Measurements from ENCODE around the gene ALK.

DNA sequence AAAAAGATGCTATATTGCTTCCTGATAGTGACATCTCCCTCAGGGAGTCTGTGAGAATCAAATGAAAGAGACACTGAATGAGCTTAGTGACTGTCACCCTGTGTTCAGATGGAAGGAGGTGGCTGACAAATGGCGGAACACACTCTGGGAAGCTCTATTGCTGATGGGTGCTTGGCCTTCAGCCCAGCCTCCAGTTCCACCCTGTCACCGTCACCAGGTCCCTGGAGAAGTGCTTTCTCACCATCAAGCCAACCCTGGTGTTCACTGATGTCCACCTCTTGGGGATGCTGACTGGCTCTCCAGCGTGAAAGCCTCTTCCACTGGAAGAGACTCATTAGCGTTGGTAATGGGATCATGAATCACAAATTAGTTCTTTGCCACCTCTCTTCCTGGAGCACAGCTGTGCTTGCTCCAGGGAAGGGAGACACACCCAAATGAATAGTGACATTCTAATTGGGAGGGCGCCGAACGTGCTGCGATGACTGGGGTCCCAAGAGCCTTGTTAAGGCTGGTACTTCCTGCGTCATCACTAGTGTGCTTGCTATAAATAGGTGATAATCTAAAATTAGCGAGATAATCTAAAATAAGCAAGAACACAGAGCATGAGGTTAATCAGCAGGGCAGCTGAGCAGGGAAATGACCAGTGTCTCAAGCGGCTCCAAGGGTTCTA, 652.2 kb downstream of the ALK start:
- TF ChIP-seq, protein P1, sequence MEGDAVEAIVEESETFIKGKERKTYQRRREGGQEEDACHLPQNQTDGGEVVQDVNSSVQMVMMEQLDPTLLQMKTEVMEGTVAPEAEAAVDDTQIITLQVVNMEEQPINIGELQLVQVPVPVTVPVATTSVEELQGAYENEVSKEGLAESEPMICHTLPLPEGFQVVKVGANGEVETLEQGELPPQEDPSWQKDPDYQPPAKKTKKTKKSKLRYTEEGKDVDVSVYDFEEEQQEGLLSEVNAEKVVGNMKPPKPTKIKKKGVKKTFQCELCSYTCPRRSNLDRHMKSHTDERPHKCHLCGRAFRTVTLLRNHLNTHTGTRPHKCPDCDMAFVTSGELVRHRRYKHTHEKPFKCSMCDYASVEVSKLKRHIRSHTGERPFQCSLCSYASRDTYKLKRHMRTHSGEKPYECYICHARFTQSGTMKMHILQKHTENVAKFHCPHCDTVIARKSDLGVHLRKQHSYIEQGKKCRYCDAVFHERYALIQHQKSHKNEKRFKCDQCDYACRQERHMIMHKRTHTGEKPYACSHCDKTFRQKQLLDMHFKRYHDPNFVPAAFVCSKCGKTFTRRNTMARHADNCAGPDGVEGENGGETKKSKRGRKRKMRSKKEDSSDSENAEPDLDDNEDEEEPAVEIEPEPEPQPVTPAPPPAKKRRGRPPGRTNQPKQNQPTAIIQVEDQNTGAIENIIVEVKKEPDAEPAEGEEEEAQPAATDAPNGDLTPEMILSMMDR (IDR thresholded peaks at IDR 0.05): no peak
- no peak for TF ChIP-seq POLR2A (IDR thresholded peaks at IDR 0.05)
